Lower leg skin (tissue), 4 donors: ENCODE results near the gene CDC25C. TPM values are rescaled to one million over a fixed set of nuclear protein-coding genes. Genes with fewer than 3 reads are reported as not detected.
"Not testable (repeated sequence)": the region's sequence is repeated elsewhere in the genome, so short reads cannot be mapped to it uniquely, and the experiment has no call there.

ENCODE experiments used
- DNase-seq, 2 donors: peaks; one replicate each; pipeline ENCODE4 v3.0.0-alpha.2; 2019; ENCODE audit warnings: low spot score in 2 of 2
- H3K4me3 ChIP-seq: fragments of 200-600 bp; sonication (generic); 2 replicates; pipeline ENCODE4 v1.5.1; 2017; ENCODE audit warnings: mild to moderate bottlenecking, low read depth; ENCODE audit not compliant: poor library complexity, severe bottlenecking
- CTCF ChIP-seq, 3 donors: fragments of 450-650 bp; IDR thresholded peaks; one replicate each; pipeline ENCODE4 v1.5.1; 2016; ENCODE audit warnings: antibody characterized with exemption in 3 of 3, mild to moderate bottlenecking in 3 of 3, moderate library complexity in 2 of 3
- POLR2A ChIP-seq, 2 donors: fragments of 450-650 bp; IDR thresholded peaks; one replicate each; pipeline ENCODE4 v1.6.1; 2016 to 2017; ENCODE audit warnings: antibody characterized with exemption in 2 of 2, mild to moderate bottlenecking in 1 of 2, moderate library complexity in 1 of 2
- WGBS, 2 donors: methylation state at CpG; one replicate each; pipeline ENCODE4 v1.1.5; 2018; 5-methylcytosine and 5-hydroxymethylcytosine counted together
- intact Hi-C: fragments of 100-400 bp; cut with DNase I; formaldehyde crosslinking; loops from one replicate; pipeline ENCODE4 v1.15.0; 2023; ENCODE audit warnings: low total_unique reads
- total RNA-seq, 4 donors: library from RNA; depleted of rRNA; stranded (reverse); fragments of >200 nt; gene quantifications; one replicate each; pipeline ENCODE4 v1.1.0, GENCODE V29; 2016

CDC25C gene
- total RNA-seq, 4 donors from 2014 or later = 0.34 to 1.4 (median 0.69) TPM; not detected in 1

GRCh38 chr5:138338411-138339090 is 6.9 kb upstream of the CDC25C start:
- TF ChIP-seq CTCF (IDR thresholded peaks at IDR 0.05) (no peak), POLR2A (IDR thresholded peaks at IDR 0.05) (no peak)
- WGBS, 2 donors = 1 to 3% methylated on average over 2 to 10 of the region's 22 CpGs
- H3K4me3 ChIP-seq = peak overlapping the region; percentile 82
- no peak for DNase-seq
- intact Hi-C loops = no loop called here

GRCh38 chr5:138337685-138338410 is 6.2 kb upstream of the CDC25C start, which contains the start of gene FAM53C:
FAM53C (plus strand) TSS chr5:138338266; CDS start chr5:138341336, 3,070 bp downstream.
- H3K4me3 ChIP-seq = peak within 1 kb of the TSS; percentile 82
- intact Hi-C loops = no loop called here
- TF ChIP-seq POLR2A (IDR thresholded peaks at IDR 0.05) (peak in 1 of 2 donors; percentile 97), CTCF (IDR thresholded peaks at IDR 0.05) (no peak)
- peak; percentile 88 to 98 for DNase-seq
- WGBS, 2 donors = 0% methylated on average over 39 to 51 of the region's 56 CpGs

DNA sequence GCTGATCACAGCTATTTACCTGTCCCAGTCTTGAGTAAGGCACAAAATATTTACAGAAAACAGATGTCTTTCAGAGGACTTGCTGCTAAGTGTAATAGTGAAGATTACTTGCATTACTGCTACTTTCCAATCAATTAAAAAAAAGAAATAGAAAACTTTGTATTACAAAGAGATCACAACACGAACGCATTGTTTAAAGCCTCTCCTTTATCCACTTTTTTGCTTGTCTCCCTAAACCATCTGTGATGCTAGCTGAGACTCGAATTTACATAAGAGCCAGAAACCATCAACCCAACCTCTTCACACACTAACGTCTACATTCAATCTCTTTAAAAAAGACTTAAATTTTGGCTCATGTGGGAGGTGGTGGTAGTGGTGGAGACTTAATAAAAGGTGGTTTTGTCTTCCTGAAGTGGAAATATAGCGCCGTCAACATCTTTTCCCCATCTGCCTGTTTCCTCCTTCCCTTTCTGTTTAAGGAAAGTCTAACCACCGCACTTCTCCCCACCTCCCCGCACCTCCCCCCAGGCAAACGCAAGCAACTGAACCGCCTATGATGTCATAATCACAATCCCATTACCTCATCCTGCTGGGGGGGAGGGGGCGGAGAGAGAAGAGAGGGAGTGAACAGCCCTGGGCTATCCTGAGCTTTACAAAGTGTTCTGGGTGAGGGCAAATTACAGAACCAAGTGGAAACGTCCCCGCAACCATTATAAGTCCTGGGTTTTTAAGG is 5.5 kb upstream of the CDC25C start:
- peak overlapping the region; percentile 82 for H3K4me3 ChIP-seq
- 18 to 19% methylated on average over 13 of the region's 13 CpGs for WGBS, 2 donors
- intact Hi-C loops = no loop called here
- peak in 1 of 2 donors; percentile 96 for DNase-seq
- TF ChIP-seq POLR2A (IDR thresholded peaks at IDR 0.05) (no peak), CTCF (IDR thresholded peaks at IDR 0.05) (no peak)

DNA sequence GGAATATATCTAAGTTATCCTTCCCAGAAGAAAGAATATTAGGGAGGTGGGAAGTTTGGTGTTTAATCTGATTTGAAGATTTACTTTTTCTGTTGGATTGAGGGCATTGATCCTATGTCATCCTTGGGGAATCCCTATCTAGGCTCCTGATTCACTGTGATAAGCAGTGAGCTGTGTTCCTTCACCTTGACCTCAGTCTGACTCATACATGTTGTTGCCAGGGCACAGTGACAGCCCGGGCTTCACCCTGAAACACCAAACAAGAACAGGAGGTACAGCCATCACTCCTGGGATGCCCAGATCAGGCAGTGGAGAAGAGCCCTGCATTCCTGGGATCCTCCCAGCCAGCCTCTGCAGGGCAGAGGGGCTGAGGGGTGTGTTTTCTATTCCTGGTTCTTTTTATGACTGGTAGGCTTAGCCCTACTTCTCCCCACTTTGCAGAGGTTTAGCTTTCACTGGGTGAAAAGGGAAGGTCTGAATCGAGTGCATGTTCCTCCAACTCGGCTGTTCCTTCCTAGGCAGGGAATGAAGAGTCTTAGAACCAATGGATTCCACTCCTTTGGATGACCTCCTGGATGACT is 3.4 kb upstream of the CDC25C start:
- intact Hi-C loops = no loop called here
- TF ChIP-seq POLR2A (IDR thresholded peaks at IDR 0.05) (no peak), CTCF (IDR thresholded peaks at IDR 0.05) (no peak)
- WGBS, 2 donors = 49 to 64% methylated on average over 3 of the region's 3 CpGs
- H3K4me3 ChIP-seq = no peak overlapping the region
- no peak for DNase-seq

DNA sequence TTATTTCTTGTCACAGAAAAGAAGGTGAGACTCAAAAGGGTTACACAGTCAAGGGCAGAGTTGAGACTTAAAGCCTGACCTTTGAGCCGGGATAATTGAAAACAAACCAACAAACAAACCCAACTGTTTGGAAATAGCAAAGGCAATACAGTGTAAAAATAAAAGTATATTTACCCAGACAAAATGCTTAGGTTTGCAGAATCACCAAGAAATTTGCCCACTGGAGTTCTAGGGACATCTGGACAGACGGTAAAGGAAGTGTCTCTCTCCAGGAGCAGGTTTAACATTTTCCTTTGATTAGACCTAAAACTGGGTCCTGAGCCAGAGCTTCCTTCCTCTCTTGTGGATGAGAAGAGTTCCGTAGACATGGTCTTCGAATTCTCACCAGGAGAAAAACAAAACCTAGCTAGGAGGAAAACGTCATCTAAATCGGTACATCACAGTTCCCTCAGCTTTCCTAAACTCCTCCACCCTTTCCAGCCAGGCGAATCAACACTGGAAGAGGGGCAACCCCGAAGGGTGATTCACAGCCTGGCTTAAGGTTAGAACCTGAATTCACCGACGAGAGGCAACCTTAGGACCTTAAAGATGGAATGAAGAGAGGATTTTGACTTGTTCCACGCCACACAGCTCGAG is 673 bp downstream of the CDC25C start:
- WGBS, 2 donors = 3 to 4% methylated on average over 12 of the region's 12 CpGs
- intact Hi-C loops = no loop called here
- TF ChIP-seq POLR2A (IDR thresholded peaks at IDR 0.05) (no peak), CTCF (IDR thresholded peaks at IDR 0.05) (no peak)
- peak overlapping the region; percentile 26 for H3K4me3 ChIP-seq
- no peak for DNase-seq

DNA sequence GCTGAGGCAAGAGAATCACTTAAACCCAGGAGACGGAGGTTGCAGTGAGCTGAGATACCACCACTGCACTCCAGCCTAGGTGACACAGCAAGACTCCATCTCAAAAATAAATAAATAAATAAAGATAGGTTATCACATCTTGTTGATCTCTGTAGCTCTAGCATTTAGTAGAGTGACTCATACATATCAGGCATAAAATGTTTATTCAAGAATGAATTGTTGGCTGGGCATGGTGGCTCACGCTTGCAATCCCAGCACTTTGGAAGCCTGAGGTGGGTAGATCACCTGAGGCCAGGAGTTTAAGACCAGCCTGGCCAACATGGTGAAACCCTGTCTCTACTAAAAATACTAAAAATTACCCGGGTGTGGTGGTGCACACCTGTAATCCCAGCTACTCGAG is 13.4 kb downstream of the CDC25C start:
- intact Hi-C loops, H3K4me3 ChIP-seq: not testable (repeated sequence)
- DNase-seq = peak in 1 of 2 donors; percentile 23
- 93 to 94% methylated on average over 4 of the region's 4 CpGs for WGBS, 2 donors
